HEK293 (cell line): ENCODE data around the gene CRTAC1.

Experiments used
- CTCF ChIA-PET: fragments of 350-600 bp; formaldehyde crosslinking; extraction: SDS; loops from one replicate; lab custom pipeline; 2021; ENCODE audit warnings: antibody characterized with exemption; lab: Yijun Ruan, JAX
- POLR2A ChIA-PET: fragments of 300-600 bp; formaldehyde crosslinking; extraction: SDS; loops from one replicate; lab custom pipeline; 2020; ENCODE audit warnings: antibody characterized with exemption, inconsistent platforms; lab: Yijun Ruan, JAX
- H3K27ac ChIP-seq: fragments of 200-500 bp; sonication (Bioruptor generic); 2 replicates; pipeline ENCODE4 v1.5.1; 2014; ENCODE audit warnings: low read depth, low read length, control low read depth, inconsistent platforms; ENCODE audit errors: extremely low read depth
- H3K36me3 ChIP-seq, 2 experiments: fragments of 200-500 bp in 1 of 2; sonication (Bioruptor generic) in 1 of 2; 1 replicate in 1 of 2; 2 replicates in 1 of 2; pipeline ENCODE4 v1.5.1; 2014 to 2017; ENCODE audit warnings: inconsistent platforms in 2 of 2, low read length in 2 of 2; ENCODE audit not compliant: control insufficient read depth in 2 of 2, insufficient read depth in 1 of 2
- H3K4me1 ChIP-seq: fragments of 200-500 bp; sonication (Bioruptor generic); 2 replicates; pipeline ENCODE4 v1.5.1; 2014; ENCODE audit warnings: mild to moderate bottlenecking, low read length, inconsistent platforms; ENCODE audit not compliant: control insufficient read depth, insufficient read depth
- H3K4me3 ChIP-seq: 2 replicates; pipeline ENCODE4 v1.5.1; 2011; ENCODE audit warnings: low read depth, mild to moderate bottlenecking, control low read depth, low read length, moderate library complexity
- H3K9me3 ChIP-seq: fragments of 200-500 bp; sonication (Bioruptor generic); 2 replicates; pipeline ENCODE4 v1.5.1; 2014; ENCODE audit warnings: low read depth, low read length, inconsistent platforms; ENCODE audit not compliant: control insufficient read depth, insufficient read depth
- GLIS2 ChIP-seq: fragments of 450-650 bp; formaldehyde crosslinking; IDR thresholded peaks from 2 replicates; pipeline ENCODE4 v1.5.1; 2016; ENCODE audit warnings: missing biosample characterization, missing genetic modification characterization
- MEIS1 ChIP-seq: sonication (generic); formaldehyde crosslinking; IDR thresholded peaks from 2 replicates; pipeline ENCODE4 v1.8.1; 2022; ENCODE audit warnings: missing genetic modification reagents, mild to moderate bottlenecking, borderline replicate concordance
- REST ChIP-seq: fragments of 450-650 bp; formaldehyde crosslinking; IDR thresholded peaks from 2 replicates; pipeline ENCODE4 v1.5.1; 2016; ENCODE audit warnings: missing biosample characterization, missing genetic modification characterization
- SCRT1 ChIP-seq: fragments of 450-650 bp; formaldehyde crosslinking; IDR thresholded peaks from 2 replicates; pipeline ENCODE4 v1.5.1; 2016; ENCODE audit warnings: missing biosample characterization, missing genetic modification characterization, borderline replicate concordance
- SETDB1 ChIP-seq: IDR thresholded peaks from one replicate; pipeline ENCODE4 v1.6.1; 2017; ENCODE audit warnings: mild to moderate bottlenecking, low read length, moderate library complexity, mixed read lengths; ENCODE audit not compliant: insufficient read length
- SP7 ChIP-seq: fragments of 450-650 bp; formaldehyde crosslinking; IDR thresholded peaks from 2 replicates; pipeline ENCODE4 v1.5.1; 2016; ENCODE audit warnings: missing biosample characterization, missing genetic modification characterization
- TSHZ1 ChIP-seq: fragments of 450-650 bp; formaldehyde crosslinking; IDR thresholded peaks from 2 replicates; pipeline ENCODE4 v1.5.1; 2016; ENCODE audit warnings: missing biosample characterization, missing genetic modification characterization, borderline replicate concordance
- ZBTB10 ChIP-seq: fragments of 450-650 bp; formaldehyde crosslinking; IDR thresholded peaks from 2 replicates; pipeline ENCODE4 v1.5.1; 2016; ENCODE audit warnings: missing biosample characterization, missing genetic modification characterization
- ZFP3 ChIP-seq: fragments of 450-650 bp; formaldehyde crosslinking; IDR thresholded peaks from 2 replicates; pipeline ENCODE4 v1.5.1; 2016; ENCODE audit warnings: low read depth, missing biosample characterization, missing genetic modification characterization
- ZNF133 ChIP-seq: fragments of 450-650 bp; formaldehyde crosslinking; IDR thresholded peaks from 2 replicates; pipeline ENCODE4 v1.5.1; 2016; ENCODE audit warnings: missing biosample characterization, missing genetic modification characterization
- ZNF155 ChIP-seq: fragments of 450-650 bp; formaldehyde crosslinking; IDR thresholded peaks from 2 replicates; pipeline ENCODE4 v1.5.1; 2016; ENCODE audit warnings: missing biosample characterization, missing genetic modification characterization
- ZNF274 ChIP-seq, 2 experiments: fragments of 200-500 bp in 1 of 2; fragments of 450-650 bp in 1 of 2; sonication (Bioruptor generic) in 1 of 2; formaldehyde crosslinking in 1 of 2; IDR thresholded peaks; 2 replicates each; pipeline versions ENCODE4 v1.5.1 to v1.6.1; 2014 to 2016; ENCODE audit warnings: borderline replicate concordance in 1 of 2, inconsistent platforms in 1 of 2, low read length in 1 of 2, missing biosample characterization in 1 of 2, missing genetic modification characterization in 1 of 2
- ZNF302 ChIP-seq: fragments of 450-650 bp; formaldehyde crosslinking; IDR thresholded peaks from 2 replicates; pipeline ENCODE4 v1.5.1; 2016; ENCODE audit warnings: missing biosample characterization, missing genetic modification characterization, low read depth
- ZNF449 ChIP-seq: fragments of 450-650 bp; formaldehyde crosslinking; IDR thresholded peaks from 2 replicates; pipeline ENCODE4 v1.5.1; 2017; ENCODE audit warnings: missing biosample characterization, mild to moderate bottlenecking, missing genetic modification characterization, moderate library complexity
- ZNF585B ChIP-seq: fragments of 450-650 bp; formaldehyde crosslinking; IDR thresholded peaks from 2 replicates; pipeline ENCODE4 v1.5.1; 2016; ENCODE audit warnings: missing biosample characterization, missing genetic modification characterization
- ZNF596 ChIP-seq: fragments of 450-650 bp; IDR thresholded peaks from 2 replicates; pipeline ENCODE4 v1.5.0; 2018; ENCODE audit warnings: missing biosample characterization, mild to moderate bottlenecking, missing genetic modification characterization, moderate library complexity

Gene CRTAC1

GRCh38 chr10:97873569-97873968 is 156.9 kb downstream of the CRTAC1 start:
- Histone ChIP-seq H3K4me3 (no peak overlapping the region), H3K36me3 (no peaks in the 10 kb centered on the region)
- no peak for TF ChIP-seq SCRT1 (tag by site-specific recombination)
- TF ChIP-seq SETDB1 = no peak
- no peak for TF ChIP-seq ZNF155 (tag by site-specific recombination)
- no peak for TF ChIP-seq MEIS1 (CRISPR knock-in tag)
- TF ChIP-seq, all 188 proteins: peak for 0
- Histone ChIP-seq H3K27ac (no peak overlapping the region), H3K9me3 (no peaks in the 10 kb centered on the region), H3K4me1 (peaks cover 5% of the 10 kb centered on the region; the same call in 1 of the 2 replicates)
- ChIA-PET POLR2A (no interaction called here), CTCF (interaction anchor here (0.6 to 2.2 kb wide), 5 partner anchors 10 to 249 kb away, joined by 3 to 16 read pairs (median 3); no protein-coding TSS in a partner anchor)

- H3K4me3 ChIP-seq = no peak overlapping the region
- H3K4me1 ChIP-seq = peaks cover 3% of the 10 kb centered on the region; the same call in 1 of the 2 replicates
- no peaks in the 10 kb centered on the region for H3K36me3 ChIP-seq
- ChIA-PET CTCF (interaction anchor here (0.6 to 6.1 kb wide), 9 partner anchors 17 to 1357 kb away, joined by 3 to 167 read pairs (median 4); no protein-coding TSS in a partner anchor), POLR2A (no interaction called here)
- no peak for TF ChIP-seq SETDB1
- 0 out of 2 replicates have a peak, but pooled peaks have one; percentile 47 for TF ChIP-seq REST
- no peak for TF ChIP-seq ZFP3 (tag by site-specific recombination)
- H3K9me3 ChIP-seq = no peaks in the 10 kb centered on the region
- no peak overlapping the region for H3K27ac ChIP-seq
Observed at GRCh38 chr10:97870990-97871389, 159.4 kb downstream of the CRTAC1 start.

GRCh38 chr10:97869091-97870042 is 161.1 kb downstream of the CRTAC1 start:
- H3K27ac ChIP-seq = peak overlapping the region; percentile 20; the same call in 1 of the 2 replicates
- no peaks in the 10 kb centered on the region for H3K36me3 ChIP-seq
- TF ChIP-seq ZNF133 (tag by site-specific recombination) = no peak
- peak; percentile 68 for TF ChIP-seq GLIS2
- TF ChIP-seq SP7 (tag by site-specific recombination) = 0 out of 2 replicates have a peak, but pooled peaks have one; percentile 40
- TF ChIP-seq ZNF449 (tag by site-specific recombination) = peak; percentile 84
- TF ChIP-seq ZBTB10 (tag by site-specific recombination) = no peak
- TF ChIP-seq ZNF585B (tag by site-specific recombination) = no peak
- no peak for TF ChIP-seq ZNF274 (IDR thresholded peaks at IDR 0.05; ENCODE audit: low read length)
- no peak for TF ChIP-seq ZNF274 (tag by site-specific recombination; IDR thresholded peaks at IDR 0.05; ENCODE audit: borderline replicate concordance)
- TF ChIP-seq ZNF302 (tag by site-specific recombination) = no peak
- no peak for TF ChIP-seq TSHZ1 (tag by site-specific recombination)
- TF ChIP-seq ZNF596 = no peak

More at GRCh38 chr10:97869091-97870042, 161.1 kb downstream of the CRTAC1 start:
- POLR2A ChIA-PET = interaction anchor here (0.6 to 1.4 kb wide), 4 partner anchors 20 to 133 kb away, joined by 3 to 7 read pairs (median 4); partner anchors contain the start of gene ZFYVE27
- Histone ChIP-seq H3K4me3 (no peak overlapping the region), H3K9me3 (no peaks in the 10 kb centered on the region), H3K4me1 (peaks cover 3% of the 10 kb centered on the region; the same call in 1 of the 2 replicates)
- CTCF ChIA-PET = interaction anchor here (0.6 to 6.1 kb wide), 34 partner anchors 8 to 777 kb away, joined by 3 to 167 read pairs (median 4); no protein-coding TSS in a partner anchor
